Measurements from ENCODE around the gene MYCBPAP. TPM values are rescaled to one million over a fixed set of nuclear protein-coding genes. Genes with fewer than 3 reads are reported as not detected.

The MYCBPAP gene
- total and polyA plus RNA-seq, 2 donors (not counting 1 experiment from before 2014, with no cell fraction given) = 0.16 to 3.0 TPM

DNA sequence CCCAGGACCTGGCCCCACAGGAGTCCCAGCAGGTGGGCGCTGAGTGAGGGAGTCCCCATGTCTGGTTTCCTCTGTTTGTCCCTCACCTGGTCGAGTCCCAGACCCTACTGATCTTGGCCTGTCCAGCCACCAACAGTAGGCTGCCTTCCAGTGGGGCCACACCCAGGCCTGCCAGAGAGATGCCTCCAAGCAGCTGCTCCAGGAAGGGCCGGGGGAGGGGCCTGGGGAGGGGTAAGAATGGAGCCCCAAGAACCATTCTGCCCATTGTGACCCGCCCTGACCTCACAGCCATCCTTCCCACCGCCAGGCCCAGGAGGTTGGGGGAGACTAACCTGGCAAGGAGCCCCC lies 39.5 kb downstream of the MYCBPAP start:
- peak overlapping the region; percentile 99 for H3K4me2 ChIP-seq (ENCODE audit: extremely low read depth, insufficient read depth, low read length)
- H3K27ac ChIP-seq (ENCODE audit: insufficient read depth, low read length) = peak overlapping the region; percentile 57
- TF ChIP-seq, protein P1, sequence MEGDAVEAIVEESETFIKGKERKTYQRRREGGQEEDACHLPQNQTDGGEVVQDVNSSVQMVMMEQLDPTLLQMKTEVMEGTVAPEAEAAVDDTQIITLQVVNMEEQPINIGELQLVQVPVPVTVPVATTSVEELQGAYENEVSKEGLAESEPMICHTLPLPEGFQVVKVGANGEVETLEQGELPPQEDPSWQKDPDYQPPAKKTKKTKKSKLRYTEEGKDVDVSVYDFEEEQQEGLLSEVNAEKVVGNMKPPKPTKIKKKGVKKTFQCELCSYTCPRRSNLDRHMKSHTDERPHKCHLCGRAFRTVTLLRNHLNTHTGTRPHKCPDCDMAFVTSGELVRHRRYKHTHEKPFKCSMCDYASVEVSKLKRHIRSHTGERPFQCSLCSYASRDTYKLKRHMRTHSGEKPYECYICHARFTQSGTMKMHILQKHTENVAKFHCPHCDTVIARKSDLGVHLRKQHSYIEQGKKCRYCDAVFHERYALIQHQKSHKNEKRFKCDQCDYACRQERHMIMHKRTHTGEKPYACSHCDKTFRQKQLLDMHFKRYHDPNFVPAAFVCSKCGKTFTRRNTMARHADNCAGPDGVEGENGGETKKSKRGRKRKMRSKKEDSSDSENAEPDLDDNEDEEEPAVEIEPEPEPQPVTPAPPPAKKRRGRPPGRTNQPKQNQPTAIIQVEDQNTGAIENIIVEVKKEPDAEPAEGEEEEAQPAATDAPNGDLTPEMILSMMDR (conservative IDR thresholded peaks at IDR 0.05 in 1 of 2, IDR thresholded peaks at IDR 0.05 in 1 of 2; ENCODE audit: low read depth in 1 of 2, low read length in 2 of 2) = no peak
- TF ChIP-seq EZH2 (IDR thresholded peaks at IDR 0.05; ENCODE audit: low read length, missing control alignments) = no peak
- H3K27me3 ChIP-seq (ENCODE audit: control insufficient read depth, insufficient read depth, low read length) = no peaks in the 10 kb centered on the region
- H3K36me3 ChIP-seq (ENCODE audit: control insufficient read depth, insufficient read depth, low read length) = peaks cover 8% of the 10 kb centered on the region
- H3K4me1 ChIP-seq (ENCODE audit: control insufficient read depth, extremely low read depth, insufficient read depth, low read length) = peaks cover 8% of the 10 kb centered on the region
- H4K20me1 ChIP-seq (ENCODE audit: control insufficient read depth, extremely low read depth, insufficient read depth, low read length) = no peaks in the 10 kb centered on the region
- peak overlapping the region; percentile 65 to 76 (median 70) for H3K4me3 ChIP-seq (replicated peaks in 1 of 4; ENCODE audit: control extremely low read depth in 1 of 4, insufficient read depth in 1 of 4, low read depth in 3 of 4, low read length in 4 of 4)
- no peaks in the 10 kb centered on the region for H3K9me3 ChIP-seq (ENCODE audit: control insufficient read depth, insufficient read depth, low read depth, low read length)
- peaks cover 3% of the 10 kb centered on the region for H3K79me2 ChIP-seq (ENCODE audit: control insufficient read depth, insufficient read depth, low read length)
- no peak for DNase-seq (ENCODE audit: low read depth in 2 of 2)
- no peak overlapping the region for H2AFZ ChIP-seq (ENCODE audit: low read length)
- peak overlapping the region; percentile 72 for H3K9ac ChIP-seq (ENCODE audit: insufficient read depth, low read length)

DNA sequence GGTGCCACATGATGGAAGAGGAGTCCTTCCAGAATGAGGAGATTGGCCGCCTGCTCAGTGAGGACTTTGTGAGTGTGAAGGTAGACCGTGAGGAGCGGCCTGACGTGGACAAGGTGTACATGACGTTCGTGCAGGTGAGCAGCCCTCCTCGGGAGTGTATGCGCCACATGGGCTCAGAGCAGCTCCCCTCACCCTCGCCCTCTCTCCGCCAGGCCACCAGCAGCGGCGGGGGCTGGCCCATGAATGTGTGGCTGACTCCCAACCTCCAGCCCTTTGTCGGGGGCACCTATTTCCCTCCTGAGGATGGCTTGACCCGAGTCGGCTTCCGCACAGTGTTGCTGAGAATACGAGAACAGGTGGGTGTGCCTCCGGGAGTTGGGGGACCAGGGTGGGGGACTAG lies 40.6 kb downstream of the MYCBPAP start:
- H3K79me2 ChIP-seq (ENCODE audit: control insufficient read depth, insufficient read depth, low read length) = peaks cover 3% of the 10 kb centered on the region
- no peak overlapping the region for H3K4me3 ChIP-seq (replicated peaks in 1 of 4; ENCODE audit: control extremely low read depth in 1 of 4, insufficient read depth in 1 of 4, low read depth in 3 of 4, low read length in 4 of 4)
- H3K4me1 ChIP-seq (ENCODE audit: control insufficient read depth, extremely low read depth, insufficient read depth, low read length) = peaks cover 4% of the 10 kb centered on the region
- H3K9ac ChIP-seq (ENCODE audit: insufficient read depth, low read length) = no peak overlapping the region
- no peak overlapping the region for H3K4me2 ChIP-seq (ENCODE audit: extremely low read depth, insufficient read depth, low read length)
- no peak for DNase-seq (ENCODE audit: low read depth in 2 of 2)
- H3K27me3 ChIP-seq (ENCODE audit: control insufficient read depth, insufficient read depth, low read length) = no peaks in the 10 kb centered on the region
- TF ChIP-seq EZH2 (IDR thresholded peaks at IDR 0.05; ENCODE audit: low read length, missing control alignments) = no peak
- TF ChIP-seq, protein P1 (conservative IDR thresholded peaks at IDR 0.05 in 1 of 2, IDR thresholded peaks at IDR 0.05 in 1 of 2; ENCODE audit: low read depth in 1 of 2, low read length in 2 of 2) = no peak
- no peak overlapping the region for H3K27ac ChIP-seq (ENCODE audit: insufficient read depth, low read length)
- H3K36me3 ChIP-seq (ENCODE audit: control insufficient read depth, insufficient read depth, low read length) = peaks cover 8% of the 10 kb centered on the region
- no peak overlapping the region for H2AFZ ChIP-seq (ENCODE audit: low read length)
- no peaks in the 10 kb centered on the region for H4K20me1 ChIP-seq (ENCODE audit: control insufficient read depth, extremely low read depth, insufficient read depth, low read length)
- no peaks in the 10 kb centered on the region for H3K9me3 ChIP-seq (ENCODE audit: control insufficient read depth, insufficient read depth, low read depth, low read length)

GRCh38 chr17:50549256-50549941 lies 41.2 kb downstream of the MYCBPAP start:
- peaks cover 8% of the 10 kb centered on the region for H3K36me3 ChIP-seq (ENCODE audit: control insufficient read depth, insufficient read depth, low read length)
- H2AFZ ChIP-seq (ENCODE audit: low read length) = no peak overlapping the region

More at GRCh38 chr17:50549256-50549941, 41.2 kb downstream of the MYCBPAP start:
- TF ChIP-seq, protein P1 (conservative IDR thresholded peaks at IDR 0.05 in 1 of 2, IDR thresholded peaks at IDR 0.05 in 1 of 2; ENCODE audit: low read depth in 1 of 2, low read length in 2 of 2) = no peak
- no peak for TF ChIP-seq EZH2 (IDR thresholded peaks at IDR 0.05; ENCODE audit: low read length, missing control alignments)
- no peaks in the 10 kb centered on the region for H3K27me3 ChIP-seq (ENCODE audit: control insufficient read depth, insufficient read depth, low read length)
- H3K79me2 ChIP-seq (ENCODE audit: control insufficient read depth, insufficient read depth, low read length) = peaks cover 3% of the 10 kb centered on the region
- no peak overlapping the region for H3K4me2 ChIP-seq (ENCODE audit: extremely low read depth, insufficient read depth, low read length)
- peaks cover 4% of the 10 kb centered on the region for H3K4me1 ChIP-seq (ENCODE audit: control insufficient read depth, extremely low read depth, insufficient read depth, low read length)
- H3K27ac ChIP-seq (ENCODE audit: insufficient read depth, low read length) = no peak overlapping the region
- no peaks in the 10 kb centered on the region for H4K20me1 ChIP-seq (ENCODE audit: control insufficient read depth, extremely low read depth, insufficient read depth, low read length)
- no peak overlapping the region for H3K9ac ChIP-seq (ENCODE audit: insufficient read depth, low read length)
- H3K9me3 ChIP-seq (ENCODE audit: control insufficient read depth, insufficient read depth, low read depth, low read length) = no peaks in the 10 kb centered on the region
- no peak for DNase-seq (ENCODE audit: low read depth in 2 of 2)
- no peak overlapping the region for H3K4me3 ChIP-seq (replicated peaks in 1 of 4; ENCODE audit: control extremely low read depth in 1 of 4, insufficient read depth in 1 of 4, low read depth in 3 of 4, low read length in 4 of 4)
